SK-N-SH (cell line): Measurements from ENCODE around the gene PDE4A. TPM values are rescaled to one million over a fixed set of nuclear protein-coding genes. Genes with fewer than 3 reads are reported as not detected.
A peak's percentile ranks its signal among the peaks of the same experiment; 100 is the strongest.
"Not testable (repeated sequence)": the region's sequence is repeated elsewhere in the genome, so short reads cannot be mapped to it uniquely, and the experiment has no call there.

Experiments
- CTCF ChIA-PET: fragments of 300-600, 350-600 bp; formaldehyde crosslinking; extraction: SDS; loops from one replicate; lab custom pipeline; 2021; lab: Yijun Ruan, JAX
- POLR2A ChIA-PET: fragments of 350-600 bp; sonication (Branson Sonifier 250); formaldehyde crosslinking; extraction: SDS; loops from one replicate; lab custom pipeline; 2020; ENCODE audit warnings: antibody characterized with exemption, inconsistent platforms; lab: Yijun Ruan, JAX
- DNase-seq: peaks from one replicate; pipeline ENCODE4 v3.0.0; 2012
- H2AFZ ChIP-seq: fragments of 200-600 bp; sonication (generic); 2 replicates; pipeline ENCODE4 v1.8.1; 2016; ENCODE audit warnings: antibody characterized with exemption, mild to moderate bottlenecking, low read depth
- H3F3A ChIP-seq: fragments of 200-600 bp; sonication (generic); replicated peaks from 2 replicates; pipeline ENCODE3; 2016; ENCODE audit warnings: antibody characterized with exemption, mild to moderate bottlenecking; ENCODE audit not compliant: insufficient read depth
- H3K27ac ChIP-seq, 2 experiments: fragments of 200-500 bp in 1 of 2; fragments of 200-600 bp in 1 of 2; sonication (Bioruptor generic) in 1 of 2; sonication (generic), shearing (Covaris generic) in 1 of 2; 2 replicates each; pipeline versions ENCODE4 v1.5.1 to v1.6.1; 2014 to 2016; ENCODE audit warnings: low read depth in 2 of 2, inconsistent platforms in 1 of 2, low read length in 1 of 2, mild to moderate bottlenecking in 1 of 2, mixed read lengths in 1 of 2
- H3K27me3 ChIP-seq: fragments of 200-600 bp; sonication (generic), shearing (Covaris generic); 2 replicates; pipeline ENCODE4 v1.6.1; 2016; ENCODE audit warnings: mixed run types; ENCODE audit not compliant: insufficient read depth
- H3K36me3 ChIP-seq, 2 experiments: fragments of 200-500 bp in 1 of 2; fragments of 200-600 bp in 1 of 2; sonication (Bioruptor generic) in 1 of 2; sonication (generic) in 1 of 2; replicated peaks in 1 of 2; 2 replicates each; pipeline versions ENCODE3 to v1.5.1; 2014 to 2016; ENCODE audit warnings: low read length in 1 of 2, mild to moderate bottlenecking in 1 of 2; ENCODE audit not compliant: insufficient read depth in 2 of 2, control insufficient read depth in 1 of 2
- H3K4me1 ChIP-seq, 2 experiments: fragments of 200-500 bp in 1 of 2; fragments of 200-600 bp in 1 of 2; sonication (Bioruptor generic) in 1 of 2; sonication (generic), shearing (Covaris generic) in 1 of 2; 2 replicates each; pipeline versions ENCODE4 v1.5.1 to v1.6.1; 2014 to 2016; ENCODE audit warnings: low read depth in 1 of 2, low read length in 1 of 2, mixed run types in 1 of 2; ENCODE audit not compliant: insufficient read depth in 2 of 2, control insufficient read depth in 1 of 2
- H3K4me2 ChIP-seq: fragments of 200-600 bp; sonication (generic), shearing (Covaris generic); 2 replicates; pipeline ENCODE4 v1.6.1; 2017; ENCODE audit warnings: mixed run types
- H3K4me3 ChIP-seq, 2 experiments: fragments of 200-500 bp in 1 of 2; fragments of 200-600 bp in 1 of 2; sonication (Bioruptor generic) in 1 of 2; sonication (generic), shearing (Covaris generic) in 1 of 2; 2 replicates each; pipeline versions ENCODE4 v1.5.1 to v1.8.1; 2014 to 2016; ENCODE audit warnings: low read depth in 2 of 2, inconsistent platforms in 1 of 2, low read length in 1 of 2, mild to moderate bottlenecking in 1 of 2, mixed read lengths in 1 of 2, moderate library complexity in 1 of 2
- H3K79me2 ChIP-seq: fragments of 200-600 bp; sonication (generic); 2 replicates; pipeline ENCODE4 v1.8.1; 2017; ENCODE audit warnings: mild to moderate bottlenecking; ENCODE audit not compliant: insufficient read depth
- H3K9ac ChIP-seq: fragments of 200-600 bp; sonication (generic); 2 replicates; pipeline ENCODE4 v1.6.1; 2017; ENCODE audit warnings: mixed run types
- H3K9me2 ChIP-seq: fragments of 200-600 bp; sonication (generic); 2 replicates; pipeline ENCODE4 v1.6.1; 2017; ENCODE audit warnings: mixed run types
- H3K9me3 ChIP-seq: fragments of 200-600 bp; sonication (generic); 2 replicates; pipeline ENCODE4 v1.6.1; 2017; ENCODE audit warnings: mixed run types, mild to moderate bottlenecking, moderate library complexity
- H4K20me1 ChIP-seq: fragments of 200-600 bp; sonication (generic); 2 replicates; pipeline ENCODE4 v1.6.1; 2017; ENCODE audit warnings: mild to moderate bottlenecking, mixed run types; ENCODE audit not compliant: insufficient read depth
- CTCF ChIP-seq: fragments of 200-600 bp; sonication (generic); IDR thresholded peaks from 2 replicates; pipeline ENCODE4 v1.6.1; 2017; ENCODE audit warnings: antibody characterized with exemption, mild to moderate bottlenecking, moderate library complexity
- ELF1 ChIP-seq: IDR thresholded peaks from 2 replicates; pipeline ENCODE4 v1.4.0; 2012
- EP300 ChIP-seq, 2 experiments: IDR thresholded peaks; 2 replicates each; pipeline versions ENCODE4 v1.4.0 to v1.6.1; 2012; ENCODE audit warnings: borderline replicate concordance in 1 of 2, low read depth in 1 of 2, low read length in 1 of 2
- FOXJ3 ChIP-seq: sonication (generic); formaldehyde crosslinking; IDR thresholded peaks from 2 replicates; pipeline ENCODE4 v1.5.1; 2020; ENCODE audit warnings: mild to moderate bottlenecking, missing genetic modification reagents
- FOXM1 ChIP-seq: IDR thresholded peaks from 2 replicates; pipeline ENCODE4 v1.4.0; 2012; ENCODE audit warnings: low read depth, mild to moderate bottlenecking
- GABPA ChIP-seq: IDR thresholded peaks from 2 replicates; pipeline ENCODE4 v1.4.0; 2012; ENCODE audit warnings: low read depth, mild to moderate bottlenecking
- GATA2 ChIP-seq: sonication (generic); formaldehyde crosslinking; IDR thresholded peaks from 2 replicates; pipeline ENCODE4 v1.5.0; 2020; ENCODE audit warnings: mild to moderate bottlenecking, missing genetic modification reagents
- MAX ChIP-seq: IDR thresholded peaks from 2 replicates; pipeline ENCODE4 v1.4.0; 2012; ENCODE audit warnings: low read depth
- MXI1 ChIP-seq: IDR thresholded peaks from 2 replicates; pipeline ENCODE4 v1.6.1; 2012; ENCODE audit warnings: mild to moderate bottlenecking, low read depth, low read length, improper control_type of control experiment
- PBX3 ChIP-seq: IDR thresholded peaks from 2 replicates; pipeline ENCODE4; 2012
- RXRA ChIP-seq: IDR thresholded peaks from 2 replicates; pipeline ENCODE4 v1.4.0; 2012; ENCODE audit warnings: low read depth, mild to moderate bottlenecking, borderline replicate concordance
- SIN3A ChIP-seq: IDR thresholded peaks from 2 replicates; pipeline ENCODE4 v1.6.1; 2012; ENCODE audit warnings: low read depth, mild to moderate bottlenecking, low read length, moderate library complexity, borderline replicate concordance
- TEAD4 ChIP-seq: IDR thresholded peaks from 2 replicates; pipeline ENCODE4 v1.4.0; 2012; ENCODE audit warnings: mild to moderate bottlenecking, borderline replicate concordance; ENCODE audit not compliant: insufficient read depth
- USF1 ChIP-seq: IDR thresholded peaks from 2 replicates; pipeline ENCODE4 v1.4.0; 2012; ENCODE audit warnings: low read depth, borderline replicate concordance
- WGBS: methylation state at CpG from one replicate; pipeline ENCODE4 v1.1.6; 2017; ENCODE audit warnings: low lambda C conversion rate; 5-methylcytosine and 5-hydroxymethylcytosine counted together
- polyA plus RNA-seq, 3 experiments: library from polyadenylated mRNA; depleted of rRNA; stranded (reverse); fragments of >200 nt; gene quantifications; 2 replicates each; pipeline ENCODE4 v1.2.3, GENCODE V29; 2012

The PDE4A gene
- polyA plus RNA-seq, 1 of the 3 experiments (the other 2 are of a cell fraction) = 2.9 TPM

- TF ChIP-seq RXRA = no peak
- TF ChIP-seq EP300 (IDR thresholded peaks at IDR 0.05; ENCODE audit: borderline replicate concordance in 1 of 2, low read depth in 1 of 2, low read length in 1 of 2) = no peak
- TF ChIP-seq GABPA = no peak
- TF ChIP-seq TEAD4 = no peak
- TF ChIP-seq FOXJ3 = no peak
- TF ChIP-seq PBX3 = no peak
- TF ChIP-seq GATA2 (CRISPR knock-in tag) = no peak
- no peak for TF ChIP-seq FOXM1
- no peak for TF ChIP-seq ELF1
- TF ChIP-seq CTCF = no peak
These were observed 40.3 kb downstream of the PDE4A start (continued) for GRCh38 chr19:10460714-10461046.

GRCh38 chr19:10461047-10461949 lies 41.0 kb downstream of the PDE4A start:
- 6% methylated on average over 26 of the region's 45 CpGs for WGBS
- DNase-seq = peak; percentile 99
- H3F3A ChIP-seq = peaks cover 8% of the 10 kb centered on the region
- no peaks in the 10 kb centered on the region for H4K20me1 ChIP-seq
- H3K9me3 ChIP-seq = no peaks in the 10 kb centered on the region
- ChIA-PET POLR2A (no interaction called here), CTCF (interaction anchor here (1.0 to 1.6 kb wide), 5 partner anchors 11 to 238 kb away, joined by 3 to 4 read pairs (median 3); partner anchors contain the start of gene CDC37)
- no peak overlapping the region; a peak in 1 of 4 replicates for H3K27ac ChIP-seq
- H3K9me2 ChIP-seq = no peaks in the 10 kb centered on the region
- no peaks in the 10 kb centered on the region for H3K79me2 ChIP-seq
- peak overlapping the region; percentile 41 to 54 for H3K4me3 ChIP-seq
- H3K4me1 ChIP-seq = peaks cover 0 to 4% of the 10 kb centered on the region in 2 experiments; a peak in 1 of 4 replicates
- no peaks in the 10 kb centered on the region for H3K36me3 ChIP-seq
- no peak overlapping the region for H3K9ac ChIP-seq
- no peaks in the 10 kb centered on the region for H3K27me3 ChIP-seq
- peak overlapping the region; percentile 90 for H3K4me2 ChIP-seq
- H2AFZ ChIP-seq = peak overlapping the region; percentile 91
- peak; percentile 91 for TF ChIP-seq MXI1
- peak; percentile 84 for TF ChIP-seq MAX
- TF ChIP-seq USF1 = peak; percentile 65; the same call in 1 of the 2 replicates
- no peak for TF ChIP-seq SIN3A

GRCh38 chr19:10462042-10462441 lies 41.7 kb downstream of the PDE4A start:
- CTCF ChIA-PET = interaction anchor here (0.9 to 1.6 kb wide), 5 partner anchors 10 to 58 kb away, joined by 3 to 4 read pairs (median 3); partner anchors contain the start of gene CDC37
- POLR2A ChIA-PET = interaction anchor here (0.6 kb wide), 1 partner anchor 103 kb away, joined by 3 read pairs; no protein-coding TSS in a partner anchor
- H4K20me1 ChIP-seq, H3K27me3 ChIP-seq, H3K9me3 ChIP-seq, H3K4me1 ChIP-seq, H3K4me3 ChIP-seq, H3K9ac ChIP-seq, H3K79me2 ChIP-seq, H3K9me2 ChIP-seq, H3K36me3 ChIP-seq, DNase-seq, H3K27ac ChIP-seq, H3F3A ChIP-seq: not testable (repeated sequence)
- WGBS = 81% methylated on average over 15 of the region's 15 CpGs
- peak overlapping the region; percentile 90 for H3K4me2 ChIP-seq
- H2AFZ ChIP-seq = peak overlapping the region; percentile 91; the same call in 1 of the 2 replicates
